SHP77 (cell line): ENCODE measurements around the gene SETD1B.
"Not testable (repeated sequence)": the region's sequence is repeated elsewhere in the genome, so short reads cannot be mapped to it uniquely, and the experiment has no call there.

Source experiments
- DNase-seq, 2 experiments: peaks; one replicate each; lab custom pipeline; 2025; lab: John Stamatoyannopoulos, UW

Gene SETD1B

DNA sequence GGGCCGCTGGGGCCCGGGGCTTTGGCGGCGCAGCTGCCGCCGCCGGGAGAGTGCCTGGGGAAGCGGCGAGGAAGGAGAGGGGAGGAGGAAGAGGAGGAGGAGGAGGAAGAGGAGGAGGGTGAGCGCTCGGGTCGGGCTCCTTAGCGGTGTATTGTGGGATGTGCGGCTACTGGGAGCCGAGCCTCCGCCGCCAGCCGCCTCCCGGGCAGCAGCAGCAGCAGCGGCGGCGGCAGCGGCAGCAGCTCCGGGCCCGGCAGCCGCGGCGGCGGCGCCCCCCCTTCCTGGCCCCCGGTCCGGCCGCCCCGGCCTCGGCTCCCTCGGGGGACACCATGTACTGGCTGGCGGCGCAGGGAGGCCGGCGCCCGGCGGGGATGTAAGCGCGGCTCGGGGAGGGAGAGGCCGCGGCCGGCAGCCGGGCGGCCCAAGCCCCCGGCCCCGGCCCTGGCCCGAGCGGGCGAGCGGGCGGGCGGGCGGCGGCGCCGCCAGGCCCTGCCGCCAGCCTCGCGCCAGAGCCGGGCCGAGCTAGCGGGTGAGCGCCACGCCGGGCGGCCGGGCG lies at the start of gene SETD1B:
TSS of gene SETD1B (plus strand) at position 149 of the 556 bp plus-strand sequence. CDS start 729 bp downstream, outside the sequence.
- DNase-seq = peak in 1 of 2 experiments; percentile 46

DNA sequence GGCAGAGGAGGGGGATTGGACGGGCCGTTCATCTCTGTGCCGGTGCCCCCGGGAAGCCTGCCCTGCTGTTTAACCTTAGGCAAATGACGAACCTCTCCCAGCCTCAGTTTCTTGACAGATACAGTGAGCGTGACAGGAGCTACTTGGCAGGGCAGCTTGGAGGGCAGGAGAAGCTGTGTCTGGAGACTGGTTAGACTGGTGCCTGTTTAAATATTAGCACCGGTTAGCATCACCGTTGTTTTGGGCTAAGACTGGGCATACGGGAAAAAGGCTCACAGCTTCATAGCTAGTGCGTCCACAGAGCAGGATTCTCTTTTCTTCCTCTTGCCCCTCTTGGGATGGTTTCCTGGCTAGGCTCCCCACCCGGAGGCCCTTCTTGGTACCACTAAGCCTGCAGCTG lies 49.0 kb upstream of the SETD1B start:
- DNase-seq = no peak

DNA sequence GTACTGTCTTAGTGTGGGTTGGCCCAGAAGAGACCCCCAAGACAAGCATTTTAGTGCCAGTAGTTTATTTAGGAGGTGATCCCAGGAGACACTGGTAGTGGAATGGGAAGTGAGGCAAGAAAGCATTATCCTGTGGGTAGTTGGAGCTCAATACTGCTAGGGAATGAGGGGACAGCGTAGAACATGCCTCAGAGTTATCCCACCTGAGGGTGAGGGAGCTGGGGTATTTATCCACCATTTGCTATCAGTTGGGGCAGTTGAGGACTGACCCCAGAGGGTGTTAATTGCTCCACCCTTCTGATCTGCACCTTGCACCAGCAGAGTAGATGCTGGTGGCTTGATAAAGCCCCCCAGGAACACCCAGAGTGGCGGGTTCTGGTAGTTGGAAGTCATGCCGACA lies 48.2 kb upstream of the SETD1B start:
- DNase-seq = no peak

DNA sequence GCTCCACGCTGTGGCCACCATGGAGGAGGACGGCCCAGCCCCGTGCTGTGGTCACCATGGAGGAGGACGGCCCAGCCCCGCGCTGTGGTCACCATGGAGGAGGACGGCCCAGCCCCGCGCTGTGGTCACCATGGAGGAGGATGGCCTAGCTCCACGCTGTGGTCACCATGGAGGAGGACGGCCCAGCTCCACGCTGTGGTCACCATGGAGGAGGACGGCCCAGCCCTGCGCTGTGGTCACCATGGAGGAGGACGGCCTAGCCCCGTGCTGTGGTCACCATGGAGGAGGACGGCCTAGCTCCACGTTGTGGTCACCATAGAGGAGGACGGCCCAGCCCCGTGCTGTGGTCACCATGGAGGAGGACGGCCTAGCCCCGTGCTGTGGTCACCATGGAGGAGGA lies 45.3 kb upstream of the SETD1B start:
- DNase-seq = not testable (repeated sequence)

GRCh38 chr12:121762269-121762668 lies 41.5 kb upstream of the SETD1B start:
- DNase-seq = no peak

DNA sequence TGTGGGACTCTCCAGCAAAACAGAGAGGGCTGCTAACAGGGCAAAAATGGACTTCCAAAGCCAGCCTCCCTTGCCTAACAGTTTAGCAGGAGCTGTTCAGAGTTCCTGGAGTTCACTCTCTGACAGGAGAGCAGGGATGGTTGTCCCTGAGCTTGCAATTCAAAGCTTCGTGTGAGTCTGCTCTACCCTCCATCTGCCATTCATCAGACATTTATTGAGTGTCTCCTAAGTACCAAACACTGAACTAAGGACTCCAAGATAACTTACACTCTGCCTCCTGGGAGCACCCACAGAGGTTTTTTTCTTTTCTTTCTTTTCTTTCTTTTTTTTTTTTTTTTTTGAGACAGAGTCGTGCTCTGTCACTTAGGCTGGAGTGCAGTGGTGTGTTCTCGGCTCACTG lies 39.0 kb upstream of the SETD1B start:
- DNase-seq = no peak

- no peak for DNase-seq
These were observed 38.2 kb upstream of the SETD1B start for GRCh38 chr12:121765573-121765972.

DNA sequence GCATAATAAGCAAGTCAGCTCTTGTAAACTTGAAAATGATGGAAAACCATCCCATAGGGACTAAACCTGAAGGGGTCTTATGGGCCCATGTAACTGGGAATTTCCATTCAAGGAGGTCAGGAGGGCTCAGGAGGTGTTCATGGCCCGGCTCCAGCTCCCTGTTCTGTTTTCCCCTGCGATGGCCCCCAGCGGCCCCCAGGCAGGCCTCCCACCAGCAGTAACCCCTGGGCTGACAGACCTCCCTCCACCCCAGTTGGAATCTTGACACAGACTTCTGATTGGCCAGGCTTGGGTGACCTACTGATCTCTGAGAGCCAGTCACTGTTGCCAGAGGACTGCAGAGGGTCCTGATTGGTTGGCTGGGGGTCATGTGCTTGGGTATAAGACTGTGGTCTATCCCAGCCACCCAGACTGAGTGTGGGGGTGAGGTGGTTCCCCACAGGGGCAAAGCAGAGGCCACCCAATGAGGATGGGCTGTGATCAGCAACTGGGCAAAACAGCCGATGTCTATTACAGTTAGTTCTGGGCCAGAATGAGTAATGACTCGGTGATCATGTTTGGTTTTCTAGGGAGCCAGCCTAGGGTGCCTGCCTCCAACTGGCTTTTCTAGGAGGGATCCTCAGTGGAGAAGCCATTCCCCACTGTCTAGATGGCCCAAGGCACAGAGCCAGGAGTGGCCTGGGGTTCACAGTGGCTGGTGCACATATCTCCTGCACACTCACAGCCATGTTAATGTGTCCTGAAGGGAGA lies 37.3 kb upstream of the SETD1B start:
- no peak for DNase-seq

GRCh38 chr12:121767525-121768016 lies 36.2 kb upstream of the SETD1B start:
- no peak for DNase-seq

DNA sequence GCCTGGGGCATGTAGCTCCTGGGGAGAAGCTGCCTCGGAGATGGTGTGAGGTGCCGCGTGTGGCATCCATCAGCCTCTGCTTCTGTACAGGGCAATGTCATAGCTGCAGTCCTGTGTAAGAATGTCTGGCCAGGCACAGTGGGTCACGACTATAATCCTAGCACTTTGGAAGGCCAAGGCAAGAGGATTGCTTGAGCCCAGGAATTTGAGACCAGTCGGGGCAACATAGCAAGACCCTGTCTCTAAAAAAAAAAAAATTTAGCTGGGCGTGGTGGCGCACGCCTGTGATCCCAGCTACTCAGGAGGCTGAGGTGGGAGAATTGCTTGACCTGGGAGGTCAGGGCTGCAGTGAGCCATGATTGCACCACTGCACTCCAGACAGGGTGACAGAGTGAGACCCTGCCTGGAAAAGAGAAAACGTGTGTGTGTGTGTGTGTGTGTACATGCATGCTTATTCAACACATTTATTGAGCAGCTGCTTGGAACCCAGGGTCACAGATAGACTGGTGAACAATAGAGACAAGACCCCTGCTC lies 34.4 kb upstream of the SETD1B start:
- no peak for DNase-seq

DNA sequence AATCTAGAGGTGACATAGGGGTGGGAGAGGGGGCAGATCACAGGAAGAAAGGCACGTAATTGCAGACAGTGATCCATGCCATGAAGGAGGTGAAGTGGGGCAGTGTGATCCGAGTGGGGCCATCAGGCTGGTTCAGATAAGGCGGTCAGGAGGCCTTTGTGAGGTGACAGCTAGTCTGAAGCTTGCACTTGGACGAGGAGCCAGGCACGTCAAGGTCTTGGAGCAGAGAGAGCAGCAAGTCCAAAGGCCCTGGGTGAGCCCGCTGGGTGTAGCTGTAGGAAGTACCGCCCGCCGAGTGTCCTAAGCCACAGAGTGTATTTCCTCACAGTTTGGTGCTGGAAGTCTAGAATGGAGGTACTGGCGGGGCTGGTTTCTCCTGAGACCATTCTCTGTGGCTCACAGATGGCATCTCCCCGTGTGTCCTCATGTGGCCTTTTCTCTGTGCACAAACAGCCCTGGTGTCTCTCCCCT lies 33.9 kb upstream of the SETD1B start:
- no peak for DNase-seq

DNA sequence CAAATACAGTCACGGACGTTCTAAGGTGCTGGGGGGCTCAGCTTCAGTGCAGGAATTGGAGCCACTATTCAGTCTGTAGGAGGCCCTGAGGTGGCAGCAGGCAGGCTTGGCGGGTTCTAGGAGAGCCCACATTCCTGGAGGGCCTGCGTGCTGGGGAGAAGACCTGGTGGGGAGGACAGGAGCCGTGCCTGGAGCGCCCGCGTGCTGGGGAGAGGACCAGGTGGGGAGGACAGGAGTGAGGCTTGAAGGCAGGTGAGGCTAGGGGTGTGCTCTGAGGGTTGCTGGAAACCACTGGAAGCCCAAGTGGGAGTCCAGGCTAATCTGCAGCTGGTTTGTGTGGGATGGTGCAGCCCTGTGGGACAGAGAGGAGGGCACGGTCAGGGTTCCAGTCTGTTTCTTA lies 33.4 kb upstream of the SETD1B start:
- DNase-seq = no peak

GRCh38 chr12:121770813-121771625 lies 32.8 kb upstream of the SETD1B start:
- no peak for DNase-seq

DNA sequence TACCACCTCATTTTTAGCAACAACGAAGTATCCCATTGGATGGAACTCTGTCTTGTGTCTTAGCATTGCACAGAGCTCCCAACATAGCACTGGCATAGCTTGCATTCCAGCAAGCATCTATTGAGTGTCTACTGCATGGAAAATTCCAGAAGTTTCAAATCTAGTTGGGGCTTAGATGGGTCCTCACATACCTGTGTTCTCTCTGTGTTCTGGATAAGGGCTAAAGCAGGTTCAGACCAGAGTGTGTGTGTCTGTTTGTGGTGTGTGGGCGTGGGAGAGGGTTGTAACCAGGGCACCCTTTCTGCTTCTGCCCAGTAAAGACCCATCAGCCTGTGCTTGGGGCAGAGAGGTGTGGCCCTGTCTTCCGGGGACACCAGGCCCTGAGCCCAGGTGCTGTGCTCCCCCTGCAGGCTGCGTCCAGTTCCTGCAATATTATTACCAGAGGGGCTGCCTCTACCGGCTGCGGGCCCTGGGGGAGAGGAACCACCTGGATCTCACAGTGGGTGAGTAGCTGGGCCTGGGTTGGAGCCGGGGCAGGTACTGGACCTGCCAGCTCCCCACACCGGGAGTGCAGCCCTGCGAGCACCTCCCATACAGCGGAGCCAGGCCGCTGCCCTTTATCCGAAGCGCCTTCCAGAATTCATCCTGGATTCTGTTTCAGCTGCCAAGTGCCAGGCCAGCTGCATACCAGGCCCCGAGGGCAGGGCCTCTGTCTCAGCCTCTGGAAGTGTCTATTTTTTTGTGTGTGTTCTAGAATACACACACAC lies 30.6 kb upstream of the SETD1B start:
- peak; percentile 64 to 80 for DNase-seq

GRCh38 chr12:121774968-121775474 lies 28.8 kb upstream of the SETD1B start:
- no peak for DNase-seq

DNA sequence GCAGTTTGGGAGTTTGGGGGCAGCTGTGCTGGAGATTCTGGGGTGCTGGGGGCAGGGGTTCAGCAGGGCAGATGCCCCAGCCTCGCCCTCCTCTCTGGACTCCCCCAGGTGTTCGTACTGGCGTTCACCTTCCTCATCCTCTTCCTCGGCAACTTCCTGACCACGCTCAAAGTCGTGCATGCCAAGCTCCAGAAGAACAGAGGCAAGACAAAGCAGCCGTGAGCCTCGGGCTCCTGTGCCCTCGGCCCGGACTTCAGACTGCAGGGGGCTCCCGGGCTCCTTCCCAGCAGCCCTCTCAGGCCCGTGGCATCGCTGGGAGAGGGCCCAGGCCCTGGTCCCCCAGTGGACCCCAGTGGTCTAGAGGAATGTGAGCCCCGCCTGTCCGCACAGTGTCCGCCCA lies 28.3 kb upstream of the SETD1B start:
- no peak for DNase-seq

- peak; percentile 24 to 70 for DNase-seq
These were observed 27.4 kb upstream of the SETD1B start for GRCh38 chr12:121776190-121777098.

GRCh38 chr12:121778567-121779421 lies 25.0 kb upstream of the SETD1B start:
- no peak for DNase-seq

DNA sequence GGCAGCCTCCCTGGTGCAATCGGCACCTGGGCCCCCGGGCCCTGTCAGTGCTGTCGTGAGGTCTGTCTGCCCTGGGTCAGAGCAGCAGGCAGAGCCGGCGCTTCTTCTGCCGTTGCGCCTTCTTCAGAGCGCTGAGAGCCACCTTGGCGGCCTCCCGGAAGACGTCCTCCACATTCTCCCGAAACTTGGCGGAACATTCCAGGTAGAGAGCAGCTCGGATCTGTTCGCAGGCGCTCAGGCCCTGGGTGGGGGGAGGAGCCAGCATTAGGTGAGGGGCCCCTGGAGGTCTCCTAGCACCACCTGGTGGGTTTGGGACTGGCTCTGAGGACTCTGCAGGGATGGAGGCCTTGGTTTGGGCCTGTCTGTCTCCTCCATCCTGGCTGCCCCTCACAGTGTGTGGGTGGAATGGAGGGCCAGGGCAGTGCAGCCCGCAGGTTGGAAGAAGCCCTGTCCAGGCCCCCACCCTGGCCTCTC lies 24.4 kb upstream of the SETD1B start:
- no peak for DNase-seq
